ENCODE measurements around the gene ERCC1.

ERCC1 gene

DNA sequence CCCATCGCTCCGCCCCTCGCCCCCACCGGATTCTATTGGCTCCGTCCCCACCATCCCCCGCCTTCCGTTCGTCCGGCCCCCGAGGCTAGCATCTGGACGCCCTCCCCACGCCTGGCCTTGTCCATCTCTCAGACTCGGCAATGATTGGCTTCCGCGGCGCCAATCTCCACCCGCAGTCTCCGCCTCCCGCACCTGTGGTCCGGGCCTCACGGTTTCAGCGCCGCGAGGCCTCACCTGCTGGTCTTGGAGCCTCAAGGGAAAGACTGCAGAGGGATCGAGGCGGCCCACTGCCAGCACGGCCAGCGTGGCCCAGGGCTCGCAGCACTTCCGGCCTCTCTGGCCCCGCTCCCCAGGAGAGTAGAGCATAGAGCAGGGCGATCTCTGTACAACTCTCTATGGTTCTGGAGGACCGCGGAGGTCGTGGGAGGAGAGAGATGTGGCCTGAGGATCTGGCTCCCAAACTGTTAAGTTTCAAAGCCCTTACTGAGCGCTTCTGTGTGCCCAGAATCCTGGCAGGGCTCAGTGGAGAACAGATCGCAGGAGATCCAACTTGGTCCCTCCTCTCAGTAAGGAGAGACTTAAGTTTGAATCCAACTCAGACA, at the start of gene ERCC1:
Gene ERCC1 (minus strand): TSS at position 329 of the 602 bp plus-strand sequence. CDS start 543 bp downstream, outside the sequence.
- peak; percentile 91 for DNase-seq

DNA sequence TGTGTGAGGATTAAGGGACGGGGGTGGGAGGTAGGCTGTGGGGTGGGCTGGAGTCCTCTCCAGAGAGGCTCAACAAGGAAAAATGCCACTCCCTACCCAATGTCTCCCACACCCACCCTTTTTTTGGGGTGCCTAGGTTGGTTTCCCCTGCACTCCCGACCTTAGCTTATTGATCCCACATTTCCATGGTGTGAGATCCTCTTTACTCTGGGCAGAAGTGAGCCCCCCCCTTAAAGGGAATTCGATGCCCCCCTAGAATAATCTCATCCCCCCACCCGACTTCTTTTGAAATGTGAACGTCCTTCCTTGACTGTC, 49.6 kb upstream of the ERCC1 start:
- DNase-seq, result no peak

DNA sequence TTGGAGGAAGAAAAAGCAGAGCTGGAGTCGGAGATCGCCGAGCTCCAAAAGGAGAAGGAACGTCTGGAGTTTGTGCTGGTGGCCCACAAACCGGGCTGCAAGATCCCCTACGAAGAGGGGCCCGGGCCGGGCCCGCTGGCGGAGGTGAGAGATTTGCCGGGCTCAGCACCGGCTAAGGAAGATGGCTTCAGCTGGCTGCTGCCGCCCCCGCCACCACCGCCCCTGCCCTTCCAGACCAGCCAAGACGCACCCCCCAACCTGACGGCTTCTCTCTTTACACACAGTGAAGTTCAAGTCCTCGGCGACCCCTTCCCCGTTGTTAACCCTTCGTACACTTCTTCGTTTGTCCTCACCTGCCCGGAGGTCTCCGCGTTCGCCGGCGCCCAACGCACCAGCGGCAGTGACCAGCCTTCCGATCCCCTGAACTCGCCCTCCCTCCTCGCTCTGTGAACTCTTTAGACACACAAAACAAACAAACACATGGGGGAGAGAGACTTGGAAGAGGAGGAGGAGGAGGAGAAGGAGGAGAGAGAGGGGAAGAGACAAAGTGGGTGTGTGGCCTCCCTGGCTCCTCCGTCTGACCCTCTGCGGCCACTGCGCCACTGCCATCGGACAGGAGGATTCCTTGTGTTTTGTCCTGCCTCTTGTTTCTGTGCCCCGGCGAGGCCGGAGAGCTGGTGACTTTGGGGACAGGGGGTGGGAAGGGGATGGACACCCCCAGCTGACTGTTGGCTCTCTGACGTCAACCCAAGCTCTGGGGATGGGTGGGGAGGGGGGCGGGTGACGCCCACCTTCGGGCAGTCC, 49.0 kb upstream of the ERCC1 start:
- no peak for DNase-seq

DNA sequence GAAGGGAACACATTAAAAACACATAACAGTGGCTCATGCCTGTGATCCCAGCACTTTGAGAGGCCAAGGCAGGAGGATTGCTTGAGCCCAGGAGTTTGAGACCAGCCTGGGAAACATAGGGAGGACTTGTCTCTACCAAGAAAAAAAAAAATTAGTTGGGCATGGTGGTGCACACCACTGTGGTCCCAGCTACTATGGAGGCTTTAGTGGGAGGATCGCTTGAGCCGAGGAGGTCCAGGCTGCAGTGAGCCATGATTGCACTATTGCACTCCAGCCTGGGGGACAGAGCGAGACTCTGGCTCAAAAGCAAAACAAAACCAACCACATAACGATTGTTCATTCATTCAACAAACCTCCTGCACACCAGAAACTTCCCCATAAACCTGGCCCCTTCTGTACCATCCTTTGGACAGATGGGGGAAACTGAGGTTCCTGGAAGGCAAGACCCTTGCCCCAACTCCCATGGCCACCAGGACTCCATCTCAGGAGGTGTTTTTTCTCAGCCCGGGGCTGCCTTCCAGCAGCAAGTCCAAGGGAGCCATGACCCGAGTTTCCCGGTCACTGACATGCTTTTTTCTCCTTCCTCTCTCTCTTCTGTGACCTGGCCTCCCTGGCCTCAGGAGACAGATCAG, 48.3 kb upstream of the ERCC1 start:
- DNase-seq, result no peak

DNA sequence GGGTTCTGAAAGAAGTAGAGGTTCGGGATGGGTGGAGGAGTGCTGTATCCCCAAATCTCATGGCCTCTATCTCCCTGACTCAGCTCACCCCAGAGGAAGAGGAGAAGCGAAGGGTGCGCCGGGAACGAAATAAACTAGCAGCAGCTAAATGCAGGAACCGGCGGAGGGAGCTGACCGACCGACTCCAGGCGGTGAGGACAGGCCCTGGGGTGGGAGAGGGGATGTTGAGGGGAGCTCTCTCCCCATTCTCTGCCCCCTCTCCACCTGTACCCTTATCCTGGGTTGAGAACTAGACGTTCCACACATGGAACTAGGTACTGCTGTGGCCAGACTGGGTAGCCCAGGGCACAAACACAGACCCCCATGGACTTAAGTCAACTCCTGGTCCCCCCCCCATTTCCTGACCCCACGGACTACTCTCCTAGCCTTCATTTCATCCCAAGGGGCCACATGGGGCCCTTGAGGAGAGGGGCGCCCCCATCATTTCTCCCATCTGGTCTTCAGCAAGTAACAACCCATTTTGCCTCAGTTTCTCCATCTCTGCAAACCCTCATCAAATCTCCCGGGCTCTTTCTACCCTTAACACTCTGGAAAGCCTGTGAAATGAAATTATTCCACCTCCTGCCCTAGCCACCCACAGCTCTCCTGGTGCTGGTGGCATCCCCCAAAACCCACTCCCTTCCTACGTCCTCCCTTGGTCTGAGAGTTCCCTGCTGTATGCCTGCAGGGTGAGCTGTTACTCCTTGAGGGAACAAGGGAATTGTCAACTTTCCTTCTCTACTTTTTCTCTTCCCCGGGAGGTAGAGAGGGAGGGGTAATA, 47.6 kb upstream of the ERCC1 start:
- DNase-seq, result no peak

DNA sequence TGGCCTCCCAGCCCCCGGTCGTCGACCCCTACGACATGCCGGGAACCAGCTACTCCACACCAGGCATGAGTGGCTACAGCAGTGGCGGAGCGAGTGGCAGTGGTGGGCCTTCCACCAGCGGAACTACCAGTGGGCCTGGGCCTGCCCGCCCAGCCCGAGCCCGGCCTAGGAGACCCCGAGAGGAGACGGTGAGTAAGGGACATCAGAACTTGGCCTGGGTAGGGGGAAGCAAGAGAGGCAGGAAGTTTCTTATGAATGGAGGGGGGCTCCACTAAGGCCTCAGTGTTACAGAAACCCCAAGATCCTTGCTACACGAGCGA, 47.0 kb upstream of the ERCC1 start:
- no peak for DNase-seq

DNA sequence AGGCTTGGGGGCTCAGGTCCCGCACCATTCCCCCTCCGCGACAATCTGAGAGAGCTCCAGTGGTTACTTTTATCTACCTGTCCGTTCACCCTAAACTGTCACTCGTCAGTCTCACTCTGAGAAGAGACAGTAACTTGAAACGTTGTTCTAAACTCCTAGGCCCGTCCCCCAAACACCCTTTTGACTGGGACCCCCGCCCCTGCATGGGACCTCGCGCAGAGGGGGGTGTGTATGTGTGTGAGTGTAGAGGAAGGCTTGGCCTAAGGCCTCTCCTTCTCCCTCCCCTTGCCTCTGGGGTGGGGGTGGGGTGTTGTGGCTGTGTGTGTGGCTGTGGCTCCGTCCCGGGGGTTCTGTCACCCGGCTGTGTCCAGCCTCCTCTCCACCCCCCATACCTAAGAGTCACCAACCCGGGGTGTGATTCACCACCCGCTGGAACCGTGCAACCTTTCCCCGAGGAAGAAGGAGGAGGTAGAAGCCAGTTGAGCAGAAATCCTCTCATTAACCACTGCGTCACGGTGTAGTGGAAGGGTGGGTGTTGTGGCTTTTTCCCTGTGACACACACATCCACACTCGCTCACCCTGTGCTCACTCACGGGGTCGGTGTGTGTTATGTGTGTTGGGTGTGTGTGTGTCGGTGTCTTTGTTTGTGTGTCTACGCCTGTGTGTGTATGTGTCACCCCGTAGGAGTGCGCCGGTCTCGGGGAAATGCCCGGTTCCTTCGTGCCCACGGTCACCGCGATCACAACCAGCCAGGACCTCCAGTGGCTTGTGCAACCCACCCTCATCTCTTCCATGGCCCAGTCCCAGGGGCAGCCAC, 46.4 kb upstream of the ERCC1 start:
- no peak for DNase-seq

DNA sequence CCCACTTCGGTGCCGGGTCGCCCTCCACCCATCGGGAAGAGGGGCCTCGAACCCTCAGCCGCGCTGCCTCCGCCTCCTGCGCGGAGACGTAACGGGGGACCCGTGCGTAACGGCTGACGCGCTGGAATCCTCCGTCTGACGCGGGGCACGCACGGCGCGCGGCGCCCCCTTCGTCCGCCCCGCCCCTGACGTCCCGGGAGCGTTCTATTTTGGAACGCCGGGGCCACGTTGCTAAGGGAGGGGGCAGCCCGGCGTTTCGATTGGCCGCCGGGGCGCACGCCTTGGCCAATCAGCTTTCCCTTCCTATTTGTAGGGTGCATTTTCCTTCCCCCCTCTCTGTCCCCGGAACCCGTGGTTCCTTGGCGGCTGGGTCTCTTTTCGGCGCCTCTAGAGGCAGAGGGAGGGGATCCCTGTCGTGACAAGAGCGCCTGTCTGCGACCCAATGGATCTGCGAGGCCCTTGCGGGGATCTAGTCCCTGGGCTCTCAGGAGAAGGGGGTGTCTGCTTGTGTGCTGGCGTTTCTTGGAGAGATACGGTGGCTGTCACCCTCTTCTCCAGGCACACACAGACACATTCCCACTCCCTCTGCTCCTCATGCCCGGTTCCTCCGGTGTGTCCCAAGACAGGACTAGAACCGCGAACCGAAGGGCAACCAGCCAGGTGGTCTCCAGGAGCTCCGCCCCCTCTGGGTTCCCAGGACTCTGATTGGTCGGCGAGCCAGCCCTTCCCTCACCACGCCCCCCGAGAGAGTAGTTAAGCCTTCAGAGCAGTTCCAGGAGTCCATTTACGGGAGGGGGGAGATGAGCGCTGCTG, 45.6 kb upstream of the ERCC1 start:
- peak; percentile 86 for DNase-seq

DNA sequence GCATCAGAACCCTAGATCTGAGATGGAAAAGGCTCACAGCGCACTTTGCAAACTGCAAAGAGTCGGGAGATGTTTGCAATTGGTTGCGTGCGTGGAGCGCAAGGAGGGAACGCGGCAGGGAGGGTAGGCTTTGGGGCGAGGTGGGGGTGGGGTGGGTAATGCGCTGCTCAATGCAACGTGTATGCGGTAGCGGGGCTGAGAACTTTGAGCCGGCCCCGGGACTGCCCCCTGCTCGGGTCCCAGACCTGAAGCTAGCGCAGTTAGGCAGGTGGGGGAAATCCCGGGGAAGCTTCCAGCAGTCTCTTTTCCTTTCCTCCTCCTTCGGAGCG, 45.0 kb upstream of the ERCC1 start:
- peak; percentile 54 for DNase-seq

DNA sequence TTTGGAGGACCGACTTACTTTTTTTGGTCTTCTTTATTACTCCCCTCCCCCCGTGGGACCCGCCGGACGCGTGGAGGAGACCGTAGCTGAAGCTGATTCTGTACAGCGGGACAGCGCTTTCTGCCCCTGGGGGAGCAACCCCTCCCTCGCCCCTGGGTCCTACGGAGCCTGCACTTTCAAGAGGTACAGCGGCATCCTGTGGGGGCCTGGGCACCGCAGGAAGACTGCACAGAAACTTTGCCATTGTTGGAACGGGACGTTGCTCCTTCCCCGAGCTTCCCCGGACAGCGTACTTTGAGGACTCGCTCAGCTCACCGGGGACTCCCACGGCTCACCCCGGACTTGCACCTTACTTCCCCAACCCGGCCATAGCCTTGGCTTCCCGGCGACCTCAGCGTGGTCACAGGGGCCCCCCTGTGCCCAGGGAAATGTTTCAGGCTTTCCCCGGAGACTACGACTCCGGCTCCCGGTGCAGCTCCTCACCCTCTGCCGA, 44.5 kb upstream of the ERCC1 start:
- no peak for DNase-seq

DNA sequence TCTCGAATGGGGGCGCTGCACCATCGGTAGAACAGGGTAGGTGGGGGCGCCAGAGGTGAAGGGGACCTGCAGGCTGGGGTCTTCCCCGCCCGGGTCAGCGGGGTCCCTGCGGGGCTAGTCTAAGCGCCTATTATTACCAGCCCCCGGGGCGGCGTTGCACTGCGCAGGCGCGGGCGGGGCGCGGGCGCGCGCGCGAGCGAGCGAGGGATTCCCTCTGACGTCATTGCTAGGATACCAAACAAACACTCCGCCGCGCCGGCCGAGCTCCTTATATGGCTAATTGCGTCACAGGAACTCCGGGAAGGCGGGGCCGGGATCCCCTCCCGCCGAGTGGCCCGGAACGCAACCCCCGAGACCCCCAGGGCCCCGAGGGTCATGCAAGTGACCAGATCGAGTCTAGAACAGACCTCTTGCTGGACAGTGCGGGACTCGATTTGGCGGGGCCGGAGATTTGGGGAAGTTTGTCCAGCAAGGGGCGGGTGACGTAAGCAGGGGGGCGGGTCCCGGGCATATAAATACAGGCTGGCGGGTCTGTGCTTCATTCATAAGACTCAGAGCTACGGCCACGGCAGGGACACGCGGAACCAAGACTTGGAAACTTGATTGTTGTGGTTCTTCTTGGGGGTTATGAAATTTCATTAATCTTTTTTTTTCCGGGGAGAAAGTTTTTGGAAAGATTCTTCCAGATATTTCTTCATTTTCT, 43.9 kb upstream of the ERCC1 start, which contains the start of gene FOSB:
Gene FOSB (plus strand): TSS at position 541 of the 703 bp plus-strand sequence. CDS start 591 bp downstream, outside the sequence.
- peak; percentile 86 for DNase-seq

DNA sequence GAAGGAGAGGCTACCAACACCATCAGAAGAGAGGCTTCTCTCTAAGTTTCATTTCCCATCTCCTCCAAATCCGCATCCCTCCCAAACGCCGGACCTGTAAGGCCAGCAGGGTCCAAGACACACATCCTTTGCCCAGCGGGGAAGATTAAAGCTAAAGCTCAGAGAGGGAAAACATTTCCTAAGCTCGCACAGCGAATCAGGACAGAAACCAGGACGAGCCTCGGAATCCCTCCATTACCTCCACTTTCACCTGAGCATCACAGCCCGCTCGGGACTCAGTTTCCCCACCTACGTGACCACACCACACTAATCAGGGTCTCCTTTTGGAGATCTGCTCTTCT, 43.4 kb upstream of the ERCC1 start:
- no peak for DNase-seq

DNA sequence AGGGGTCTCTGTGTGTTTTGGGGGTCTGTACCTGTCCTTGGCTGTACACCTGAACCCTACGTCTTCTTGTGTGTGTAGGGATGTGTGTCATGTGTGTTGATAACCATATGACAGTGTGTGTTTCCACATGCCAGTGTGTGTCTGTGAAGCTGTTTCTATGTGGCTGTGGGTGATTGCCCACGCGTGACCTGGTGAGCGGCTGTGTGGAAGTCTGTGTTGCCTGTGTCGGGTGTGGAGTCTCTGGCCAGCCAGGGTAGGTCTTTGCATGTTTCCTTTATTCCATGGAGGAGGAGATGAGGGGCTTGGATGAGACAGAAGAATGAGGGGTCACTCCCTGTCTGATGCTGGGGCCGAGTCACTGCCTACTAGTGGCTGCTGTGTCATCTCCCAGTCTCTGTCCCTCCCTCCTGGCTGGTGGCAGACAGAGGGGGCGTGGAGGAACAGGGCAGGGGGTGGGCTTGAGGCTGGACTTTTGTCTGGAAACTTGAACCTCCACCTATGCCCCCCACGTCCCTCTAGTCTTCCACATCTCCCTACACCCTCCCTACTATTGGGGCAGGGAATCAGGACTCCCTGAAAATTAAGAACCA, 41.2 kb upstream of the ERCC1 start:
- DNase-seq, result no peak

DNA sequence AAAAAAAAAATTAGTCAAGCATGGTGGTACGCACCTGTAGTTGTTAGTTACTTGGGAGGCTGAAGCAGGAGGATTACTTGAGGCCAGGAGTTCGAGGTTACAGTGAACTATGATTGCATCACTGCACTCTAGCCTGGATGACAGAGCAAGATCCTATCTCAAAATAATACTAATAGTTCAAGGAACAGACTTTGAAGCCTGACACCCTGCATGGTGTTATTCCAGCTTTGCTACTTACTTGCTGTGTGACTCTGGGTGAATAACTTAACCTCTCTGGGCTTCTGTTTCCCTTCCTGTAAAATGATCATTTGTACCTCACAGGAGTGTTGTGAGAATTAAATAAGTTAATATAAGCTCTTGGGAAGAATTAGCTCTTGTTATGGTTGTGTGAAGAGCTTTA, 40.6 kb upstream of the ERCC1 start:
- DNase-seq, result no peak

DNA sequence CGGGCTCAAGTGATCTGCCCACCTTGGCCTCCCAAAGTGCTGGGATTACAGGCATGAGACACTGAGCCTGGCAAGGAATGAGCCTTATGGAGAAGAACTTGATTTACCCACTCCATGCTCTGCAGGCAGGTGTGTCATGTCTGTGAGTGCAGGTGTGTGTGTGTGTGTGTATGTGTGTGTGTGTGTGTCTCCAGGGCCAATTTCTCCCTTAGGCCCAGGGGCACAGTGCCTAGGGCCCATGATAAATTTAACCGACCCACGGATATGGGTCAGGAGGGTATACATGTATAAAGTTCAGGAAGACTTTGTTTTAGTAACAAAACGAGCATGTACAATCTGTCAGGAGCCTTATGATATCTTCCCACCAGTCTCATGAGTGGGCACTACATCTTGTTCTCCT, 39.5 kb upstream of the ERCC1 start:
- no peak for DNase-seq

DNA sequence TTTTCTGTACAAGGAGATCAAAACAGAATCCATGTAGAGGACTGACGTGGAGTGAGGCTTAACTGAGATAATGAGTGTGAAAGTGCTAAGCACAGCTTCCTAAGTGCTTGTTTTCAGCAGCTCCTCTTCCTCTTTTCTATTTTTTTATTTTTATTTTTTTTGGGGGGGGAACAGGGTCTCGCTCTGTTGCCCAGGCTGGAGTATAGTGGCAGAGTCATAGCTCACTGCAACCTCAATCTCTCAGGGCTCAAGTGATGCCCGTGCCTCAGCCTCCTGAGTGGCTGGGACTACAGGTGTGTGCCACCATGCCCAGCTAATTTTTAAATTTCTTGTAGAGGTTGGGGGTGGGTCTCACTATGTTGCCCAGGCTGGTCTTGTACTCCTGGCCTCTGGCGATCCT, 38.5 kb upstream of the ERCC1 start:
- no peak for DNase-seq

DNA sequence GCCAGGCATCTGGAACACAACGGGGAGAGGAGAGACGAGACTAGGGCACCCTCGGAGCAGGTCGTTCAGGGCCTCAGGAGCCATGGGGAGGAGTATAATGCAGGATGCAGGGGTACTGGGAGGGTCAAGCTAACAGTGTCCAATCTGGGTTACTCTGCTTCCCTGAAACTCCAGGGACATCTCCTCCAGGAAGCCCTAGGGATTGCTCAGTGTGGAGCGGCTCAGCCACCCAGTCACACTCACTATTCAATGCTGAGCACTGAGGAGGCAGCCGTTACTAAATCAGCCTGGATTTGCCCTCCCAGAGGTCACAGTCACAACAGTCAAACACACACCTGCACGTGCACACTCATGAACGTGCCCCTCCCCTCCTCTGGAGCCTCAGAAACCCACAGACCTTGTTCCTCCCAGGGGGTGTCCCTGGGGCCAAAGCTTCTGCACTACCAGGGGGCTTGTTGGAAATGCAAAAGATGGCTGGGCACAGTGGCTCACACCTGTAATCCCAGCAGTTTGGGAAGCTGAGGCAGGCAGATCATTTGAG, 37.2 kb upstream of the ERCC1 start:
- DNase-seq, result no peak

DNA sequence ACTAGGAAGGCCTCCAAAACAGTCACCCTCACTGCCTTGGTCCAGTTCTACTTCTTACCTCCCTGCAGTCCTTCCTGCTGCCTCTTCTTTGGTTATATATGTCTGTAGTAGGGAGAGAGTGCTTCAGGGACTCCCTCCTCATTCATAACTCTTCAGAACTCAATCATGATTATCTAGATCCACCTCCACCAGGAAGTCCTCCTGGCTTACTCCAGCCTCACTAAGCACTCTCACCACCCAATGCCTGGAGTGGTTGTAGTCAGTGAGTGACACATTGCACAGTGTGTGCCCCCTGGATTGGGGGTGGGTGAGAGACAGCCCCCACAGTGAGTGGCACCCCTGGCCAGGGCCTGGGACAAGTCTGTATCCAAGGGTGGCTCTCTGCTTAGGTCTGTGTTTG, 34.1 kb upstream of the ERCC1 start:
- DNase-seq, result no peak

DNA sequence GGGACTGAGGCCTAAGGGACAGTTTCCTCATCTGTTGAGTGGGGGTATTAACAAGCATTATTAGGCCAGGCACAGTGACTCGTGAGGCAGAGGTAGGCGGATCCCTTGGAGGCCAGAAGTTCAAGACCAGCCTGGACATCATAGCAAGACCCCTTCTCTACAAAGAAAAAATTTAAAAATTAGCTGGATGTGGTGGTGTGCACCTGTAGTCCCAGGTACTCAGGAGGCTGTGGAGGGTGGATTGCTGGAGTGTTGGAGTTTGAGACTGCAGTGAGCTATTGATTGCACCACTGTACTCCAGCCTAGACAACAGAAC, 32.7 kb upstream of the ERCC1 start:
- no peak for DNase-seq

DNA sequence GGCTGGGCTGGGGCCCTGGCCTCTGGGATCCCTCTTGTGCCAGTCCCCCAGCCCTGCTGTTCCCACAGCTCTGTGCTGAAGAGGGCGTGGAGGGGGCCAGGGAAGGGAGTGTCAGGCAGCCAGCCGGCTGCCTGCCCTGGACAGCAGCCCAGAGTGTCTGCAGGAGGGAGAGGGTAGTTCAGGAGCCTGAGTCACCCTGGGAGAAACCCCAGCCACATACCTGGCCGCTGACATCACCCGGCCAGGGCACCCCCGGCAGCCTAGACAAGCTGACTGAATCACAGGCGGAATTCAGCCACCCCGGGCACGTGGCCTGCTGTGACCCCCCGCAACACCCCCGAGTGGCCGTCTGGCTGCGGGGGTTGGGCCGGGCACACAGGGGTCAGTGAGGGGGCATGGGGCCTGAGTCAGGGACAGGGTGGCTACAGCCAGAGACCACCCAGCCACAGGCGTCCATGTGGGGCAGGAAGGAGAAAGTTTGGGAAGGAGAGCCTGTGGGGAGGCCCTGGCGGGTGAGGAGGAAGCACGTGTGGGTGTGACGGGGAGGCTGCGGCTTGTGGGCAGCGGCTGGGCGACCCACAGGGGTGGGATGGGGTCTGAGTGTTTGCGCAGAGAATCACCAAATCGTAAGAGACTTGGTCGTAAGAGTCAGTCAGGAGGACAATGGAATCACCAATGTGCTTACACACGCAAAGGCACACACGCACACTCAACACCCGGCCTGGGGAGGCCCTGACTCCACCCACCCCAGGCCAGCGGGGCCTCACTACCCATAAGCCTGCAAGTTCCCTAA, 32.2 kb upstream of the ERCC1 start:
- peak; percentile 49 for DNase-seq
